HG03469 (cell line): ENCODE data around the gene CNKSR3.
"Not testable (repeated sequence)": the region's sequence is repeated elsewhere in the genome, so short reads cannot be mapped to it uniquely, and the experiment has no call there.

ENCODE experiments used
- ATAC-seq: cut with Tn5 transposase; IDR thresholded peaks from one replicate; pipeline ENCODE4 v1.9.1; 2021; ENCODE audit warnings: mild to moderate bottlenecking, moderate library complexity, moderate number of reproducible peaks; ENCODE audit not compliant: unreplicated experiment

The CNKSR3 gene

GRCh38 chr6:154510144-154510905 lies at the start of gene CNKSR3:
CNKSR3 (minus strand) TSS chr6:154510685; CDS start chr6:154510114, 571 bp downstream.
- no peak for ATAC-seq

- no peak for ATAC-seq
Measured at GRCh38 chr6:154558984-154559383, 48.5 kb upstream of the CNKSR3 start.

DNA sequence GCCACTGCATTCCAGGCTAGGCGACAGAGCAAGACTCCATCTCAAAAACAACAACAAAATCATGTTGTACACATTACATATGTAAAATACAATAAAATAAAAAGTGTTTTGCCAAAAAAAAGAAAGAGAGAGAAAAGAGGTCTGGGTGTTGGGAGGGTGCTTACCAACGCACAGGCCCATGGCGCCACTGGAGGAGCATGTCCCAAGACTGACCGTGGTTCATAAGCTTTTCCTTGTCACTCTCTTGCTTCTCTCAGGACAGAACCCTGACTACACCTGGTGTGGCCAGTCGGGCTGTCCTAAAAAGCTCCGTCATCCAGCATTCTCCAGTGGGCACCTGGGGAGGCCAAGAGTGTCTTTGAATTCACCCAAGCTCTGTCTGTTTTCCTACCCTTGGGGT lies 48.0 kb upstream of the CNKSR3 start:
- ATAC-seq, result no peak

- no peak for ATAC-seq
Measured at GRCh38 chr6:154555073-154555677, 44.7 kb upstream of the CNKSR3 start.

DNA sequence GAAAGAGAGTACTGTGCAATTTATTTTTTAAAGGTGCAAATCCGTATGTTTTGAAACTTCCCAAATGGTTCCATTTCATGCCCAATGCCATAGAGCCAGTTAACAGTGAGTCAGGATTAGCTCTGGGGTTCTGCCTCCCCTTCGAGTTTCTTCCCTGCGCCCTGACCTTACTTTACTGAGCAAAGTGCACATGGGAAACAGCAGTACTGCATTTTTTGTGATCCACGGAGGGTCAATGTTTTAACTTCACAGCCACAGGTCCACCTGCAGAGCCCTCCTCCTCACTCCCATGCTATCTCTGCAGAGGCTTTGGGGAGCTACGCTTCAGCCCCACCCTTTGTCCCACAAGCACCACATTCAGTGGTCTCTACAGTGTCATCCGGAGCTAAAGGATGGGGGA lies 44.0 kb upstream of the CNKSR3 start:
- ATAC-seq, result no peak

GRCh38 chr6:154550779-154551178 lies 40.3 kb upstream of the CNKSR3 start:
- ATAC-seq, result no peak

GRCh38 chr6:154549179-154549578 lies 38.7 kb upstream of the CNKSR3 start:
- no peak for ATAC-seq

GRCh38 chr6:154548130-154548830 lies 37.8 kb upstream of the CNKSR3 start:
- ATAC-seq, result no peak

DNA sequence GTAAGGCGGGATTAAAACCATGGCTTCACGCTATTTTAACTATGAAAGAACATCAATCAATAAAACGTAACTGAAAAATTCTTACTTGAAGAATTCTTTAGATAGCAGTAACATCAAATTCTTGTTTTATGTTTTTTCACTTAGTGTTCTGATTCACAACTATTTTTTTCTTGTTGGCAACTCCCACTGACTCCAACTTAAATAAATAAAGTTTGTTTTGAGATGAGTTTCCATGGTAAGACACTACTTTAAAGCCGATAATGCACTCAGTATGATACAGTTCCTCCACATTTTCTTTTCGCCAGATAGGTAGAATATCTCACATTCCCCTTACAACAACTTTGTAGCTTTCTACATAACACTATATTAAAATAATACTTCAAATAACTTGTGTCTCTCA lies 33.1 kb upstream of the CNKSR3 start:
- ATAC-seq, result no peak

GRCh38 chr6:154542747-154543146 lies 32.3 kb upstream of the CNKSR3 start:
- ATAC-seq, result no peak

DNA sequence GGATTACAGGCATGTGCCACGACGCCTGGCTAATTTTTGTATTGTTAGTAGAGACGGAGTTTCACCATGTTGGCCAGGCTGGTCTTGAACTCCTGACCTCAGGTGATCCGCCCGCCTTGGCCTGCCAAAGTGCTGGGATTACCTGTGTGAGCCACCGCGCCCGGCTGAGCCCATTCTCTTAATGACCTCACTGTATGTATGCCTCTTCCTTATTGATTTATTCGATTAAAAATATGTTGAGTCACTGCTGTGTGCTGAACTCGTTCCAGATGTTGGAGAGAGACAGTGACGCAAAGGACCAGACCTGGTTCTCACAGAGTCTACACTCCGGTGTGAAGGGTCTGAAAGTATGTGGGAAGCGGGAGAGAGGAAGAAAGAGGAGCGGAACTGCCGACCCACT lies 31.4 kb upstream of the CNKSR3 start:
- not testable (repeated sequence) for ATAC-seq

DNA sequence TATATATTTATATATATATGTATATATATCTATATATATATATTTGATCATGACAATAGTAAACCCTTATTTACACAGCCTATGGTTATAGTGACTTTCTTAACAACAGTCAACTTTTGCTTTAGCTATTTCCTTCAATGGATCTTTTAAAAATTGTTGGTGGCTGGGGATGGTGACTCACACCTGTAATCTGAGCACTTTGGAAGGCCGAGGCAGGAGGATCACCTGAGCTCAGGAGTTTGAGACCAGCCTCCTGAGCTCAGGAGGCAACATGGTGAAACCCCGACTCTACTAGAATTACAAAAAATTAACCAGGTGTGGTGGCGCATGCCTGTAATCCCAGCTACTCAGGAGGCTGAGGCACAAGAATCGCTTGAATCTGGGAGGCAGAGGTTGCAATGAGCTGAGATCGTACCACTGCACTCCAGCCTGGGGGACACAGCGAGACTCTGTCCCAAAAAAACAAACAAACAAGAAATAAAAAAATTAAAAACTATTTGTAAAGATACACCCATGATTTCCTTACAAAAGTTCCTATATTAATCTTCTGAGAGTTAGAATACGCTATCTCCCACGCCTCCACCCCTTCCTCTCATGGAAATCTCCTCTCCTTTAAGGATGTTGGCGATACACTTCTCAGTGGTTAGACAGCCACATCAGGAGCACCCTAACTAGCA lies 29.2 kb upstream of the CNKSR3 start:
- no peak for ATAC-seq

GRCh38 chr6:154538640-154539191 lies 28.2 kb upstream of the CNKSR3 start:
- ATAC-seq, result no peak

DNA sequence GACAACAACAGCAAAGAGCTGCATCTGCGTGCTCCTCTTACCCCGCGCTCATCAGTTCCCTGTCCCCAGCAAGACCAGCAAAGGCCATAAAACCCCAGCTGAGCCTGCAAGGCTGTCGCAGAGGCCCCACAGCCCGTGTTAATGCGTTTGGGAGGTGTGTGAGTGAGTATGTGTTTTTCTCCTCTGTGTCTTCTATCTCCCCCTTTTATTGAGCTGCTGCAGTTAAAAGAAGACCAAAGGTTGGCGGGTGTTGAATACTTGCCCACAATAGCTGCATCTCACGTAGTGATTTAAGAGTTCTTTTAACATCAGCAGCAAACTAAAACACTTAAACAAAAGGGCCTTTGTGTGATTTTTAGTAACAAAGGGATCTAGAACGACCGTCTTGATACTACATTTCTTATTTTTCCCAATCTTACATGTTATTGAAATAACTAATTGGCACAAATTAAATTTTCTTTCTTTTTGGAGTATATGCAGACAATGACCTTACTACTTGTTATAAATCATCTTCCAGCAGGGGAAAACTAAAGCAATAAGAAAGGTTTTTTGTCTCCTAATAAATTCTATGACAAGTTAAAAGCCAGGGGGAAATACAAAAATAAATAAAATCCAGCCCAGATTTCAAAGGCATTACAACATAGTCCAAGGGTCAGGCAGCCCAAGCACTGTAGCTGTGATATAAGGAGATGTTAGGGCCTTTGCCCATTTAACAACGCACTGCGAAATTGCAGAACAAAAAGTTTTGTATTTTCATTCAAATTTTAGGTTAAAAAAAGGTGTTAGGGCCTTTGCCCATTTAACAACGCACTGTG lies 27.2 kb upstream of the CNKSR3 start:
- ATAC-seq, result no peak

GRCh38 chr6:154536999-154537398 lies 26.5 kb upstream of the CNKSR3 start:
- ATAC-seq, result no peak

GRCh38 chr6:154536255-154536654 lies 25.8 kb upstream of the CNKSR3 start:
- ATAC-seq, result no peak

GRCh38 chr6:154535851-154536250 lies 25.4 kb upstream of the CNKSR3 start:
- no peak for ATAC-seq

- ATAC-seq, result no peak
Measured at GRCh38 chr6:154535147-154535546, 24.7 kb upstream of the CNKSR3 start.

DNA sequence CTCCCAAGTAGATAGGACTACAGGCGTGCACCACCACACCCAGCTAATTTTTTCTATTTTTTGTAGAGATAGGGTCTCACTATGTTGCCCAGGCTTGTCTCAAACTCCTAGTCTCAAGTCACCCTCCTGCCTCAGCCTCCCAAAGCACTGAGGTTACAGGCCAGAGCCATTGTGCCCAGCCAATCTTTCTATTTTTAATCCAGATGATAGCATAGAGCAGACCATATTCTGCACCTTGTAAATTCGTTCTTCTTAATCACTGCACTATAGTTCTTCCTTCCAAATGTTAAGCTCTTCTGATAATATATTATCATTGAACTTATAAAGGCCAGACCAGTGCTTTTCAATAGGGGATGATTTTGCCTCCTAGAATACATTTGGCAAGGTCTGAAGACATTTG lies 24.0 kb upstream of the CNKSR3 start:
- no peak for ATAC-seq

GRCh38 chr6:154532426-154532825 lies 21.9 kb upstream of the CNKSR3 start:
- no peak for ATAC-seq
